ENCODE results near the gene SMPD4.
"Not testable (repeated sequence)": the region's sequence is repeated elsewhere in the genome, so short reads cannot be mapped to it uniquely, and the experiment has no call there.

- TF ChIP-seq, protein P1, sequence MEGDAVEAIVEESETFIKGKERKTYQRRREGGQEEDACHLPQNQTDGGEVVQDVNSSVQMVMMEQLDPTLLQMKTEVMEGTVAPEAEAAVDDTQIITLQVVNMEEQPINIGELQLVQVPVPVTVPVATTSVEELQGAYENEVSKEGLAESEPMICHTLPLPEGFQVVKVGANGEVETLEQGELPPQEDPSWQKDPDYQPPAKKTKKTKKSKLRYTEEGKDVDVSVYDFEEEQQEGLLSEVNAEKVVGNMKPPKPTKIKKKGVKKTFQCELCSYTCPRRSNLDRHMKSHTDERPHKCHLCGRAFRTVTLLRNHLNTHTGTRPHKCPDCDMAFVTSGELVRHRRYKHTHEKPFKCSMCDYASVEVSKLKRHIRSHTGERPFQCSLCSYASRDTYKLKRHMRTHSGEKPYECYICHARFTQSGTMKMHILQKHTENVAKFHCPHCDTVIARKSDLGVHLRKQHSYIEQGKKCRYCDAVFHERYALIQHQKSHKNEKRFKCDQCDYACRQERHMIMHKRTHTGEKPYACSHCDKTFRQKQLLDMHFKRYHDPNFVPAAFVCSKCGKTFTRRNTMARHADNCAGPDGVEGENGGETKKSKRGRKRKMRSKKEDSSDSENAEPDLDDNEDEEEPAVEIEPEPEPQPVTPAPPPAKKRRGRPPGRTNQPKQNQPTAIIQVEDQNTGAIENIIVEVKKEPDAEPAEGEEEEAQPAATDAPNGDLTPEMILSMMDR (IDR thresholded peaks at IDR 0.05; ENCODE audit: insufficient read depth, low read depth, low read length) = not testable (repeated sequence)
- not testable (repeated sequence) for TF ChIP-seq EZH2 (IDR thresholded peaks at IDR 0.05; ENCODE audit: insufficient read depth, low read length)
Observed at GRCh38 chr2:130136546-130136945, 44.9 kb downstream of the SMPD4 start.
